Erythroblast (primary cell): ENCODE results near the gene SFRP5.
A peak's percentile ranks its signal among the peaks of the same experiment; 100 is the strongest.

Source experiments
- DNase-seq, 2 experiments: peaks; one replicate each; lab custom pipeline; 2025; lab: John Stamatoyannopoulos, UW
- GATA1 ChIP-seq: IDR thresholded peaks from 2 replicates; pipeline ENCODE4 v1.6.1; 2011; ENCODE audit warnings: low read depth, mild to moderate bottlenecking, control low read depth, low read length, moderate library complexity
- POLR2A ChIP-seq: IDR thresholded peaks from 2 replicates; pipeline ENCODE4 v1.6.1; 2011; ENCODE audit warnings: mild to moderate bottlenecking, low read length

SFRP5 gene

DNA sequence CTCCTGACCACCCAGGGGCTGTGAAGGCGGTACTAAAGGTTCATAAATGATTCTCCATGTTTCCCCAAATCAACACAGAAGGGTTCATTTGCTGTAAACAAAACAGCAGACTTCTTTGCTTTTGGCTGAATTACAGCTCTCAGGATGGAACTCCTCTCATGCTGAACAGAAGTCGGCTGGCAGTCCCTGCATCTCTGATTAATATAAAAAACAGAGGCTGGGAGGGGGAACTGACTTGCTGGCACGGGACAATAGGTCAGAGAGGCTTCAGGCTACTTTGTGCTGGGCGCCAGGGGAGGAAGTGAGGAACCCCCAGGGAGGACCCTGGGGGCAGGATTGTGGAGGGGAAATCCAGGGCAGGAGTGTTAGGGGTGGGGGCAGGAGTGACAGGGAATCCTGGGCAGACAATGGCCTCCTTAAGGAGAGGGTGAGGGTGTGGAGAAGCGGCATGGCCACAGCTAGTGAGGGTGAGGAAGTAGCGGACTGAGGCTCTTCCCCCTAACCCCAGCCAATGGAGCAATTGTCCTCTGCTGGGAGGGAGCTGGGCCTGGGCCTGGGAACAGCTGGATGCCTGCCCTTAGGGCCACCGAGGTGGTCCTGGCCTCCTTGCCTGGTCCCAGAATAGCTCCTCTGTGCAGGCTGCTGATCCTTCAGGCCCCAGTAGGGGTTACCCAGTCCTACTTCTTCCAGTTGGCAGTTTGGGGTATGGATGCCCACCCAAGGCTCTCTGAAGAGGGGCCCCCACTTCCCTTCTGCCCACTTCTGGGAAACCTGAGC lies 9.2 kb upstream of the SFRP5 start:
- no peak for DNase-seq
- TF ChIP-seq GATA1 (no peak), POLR2A (no peak)

DNA sequence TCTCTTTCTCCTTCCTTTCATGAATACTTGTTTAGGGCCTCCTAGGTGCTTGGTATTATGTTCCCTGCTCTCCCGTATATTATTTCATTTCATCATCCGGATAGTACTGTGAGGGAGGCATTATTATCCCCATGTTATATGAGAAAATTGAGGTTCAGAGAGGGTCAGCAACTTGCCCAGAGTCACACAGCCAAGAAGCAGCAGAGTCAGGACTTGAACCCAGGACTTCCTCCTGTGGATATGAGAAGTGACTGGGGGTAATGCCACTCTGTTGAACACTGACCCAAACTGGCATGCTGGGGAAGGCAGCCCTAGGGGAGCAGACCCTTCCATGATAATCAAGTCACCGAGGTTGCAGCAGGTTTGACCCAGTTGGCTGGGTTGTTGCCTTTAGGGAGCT lies 8.2 kb upstream of the SFRP5 start:
- DNase-seq, result no peak
- TF ChIP-seq GATA1, result no peak
- no peak for TF ChIP-seq POLR2A

DNA sequence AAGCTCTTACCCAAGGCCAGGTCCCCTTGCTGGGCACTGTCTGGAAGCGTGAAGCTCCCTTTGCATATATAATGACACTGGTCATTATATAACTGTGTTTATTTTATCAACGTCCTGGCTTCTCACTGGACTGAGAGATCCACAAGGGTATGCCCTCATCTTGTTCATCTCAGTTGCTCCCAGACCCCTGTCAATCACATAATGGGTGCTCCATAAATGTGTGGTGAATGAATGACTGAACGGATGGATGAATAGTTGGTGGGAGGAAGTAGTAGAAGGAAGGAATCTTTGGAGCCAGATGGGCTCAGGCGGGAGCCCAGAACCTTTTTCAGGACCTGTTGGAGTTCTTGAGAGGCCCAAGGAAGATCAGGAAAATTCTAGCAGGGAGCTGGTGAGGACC lies 7.7 kb upstream of the SFRP5 start:
- no peak for TF ChIP-seq POLR2A
- no peak for TF ChIP-seq GATA1
- DNase-seq, result no peak

DNA sequence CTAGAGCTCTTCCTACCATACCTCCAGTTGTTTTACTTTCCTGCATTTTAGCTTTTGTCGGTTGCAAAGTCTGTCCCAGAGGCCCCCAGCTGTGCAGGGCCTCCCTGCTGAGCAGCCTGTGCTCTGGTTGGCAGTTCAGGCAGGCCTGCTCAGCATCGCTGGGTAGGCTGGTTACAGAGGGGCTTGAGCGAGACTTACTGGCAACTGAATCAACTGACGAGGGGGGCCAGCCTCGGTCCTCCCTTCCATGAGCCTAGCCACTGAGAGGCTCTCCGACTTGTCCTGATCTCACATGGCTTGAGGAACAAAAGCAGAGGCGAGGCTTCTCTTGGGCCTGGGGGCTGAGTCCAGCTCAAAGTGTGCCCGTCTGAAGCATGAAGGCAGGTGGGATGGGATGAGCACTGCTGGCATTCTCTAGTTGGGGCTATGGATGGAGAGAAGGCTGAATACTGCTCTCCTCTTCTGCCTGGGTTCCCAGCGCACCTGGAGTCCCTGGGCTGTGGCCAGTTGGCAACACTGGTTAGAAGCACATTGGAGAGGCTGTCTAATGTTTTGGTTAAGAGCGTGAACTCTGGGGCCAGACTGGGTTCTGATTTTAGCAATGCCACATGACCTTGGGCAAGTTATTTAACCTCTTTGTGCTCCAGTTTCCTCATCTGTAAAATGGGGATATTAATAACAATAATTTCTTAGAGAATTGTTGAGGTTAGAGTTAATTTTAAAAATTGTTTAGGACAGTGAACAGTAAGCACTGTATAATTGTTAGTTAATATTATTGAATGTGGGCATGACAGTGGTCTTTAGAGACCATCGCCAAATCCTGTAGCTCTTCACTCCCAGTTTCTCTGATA lies 6.9 kb upstream of the SFRP5 start:
- TF ChIP-seq GATA1, result no peak
- no peak for TF ChIP-seq POLR2A
- no peak for DNase-seq

DNA sequence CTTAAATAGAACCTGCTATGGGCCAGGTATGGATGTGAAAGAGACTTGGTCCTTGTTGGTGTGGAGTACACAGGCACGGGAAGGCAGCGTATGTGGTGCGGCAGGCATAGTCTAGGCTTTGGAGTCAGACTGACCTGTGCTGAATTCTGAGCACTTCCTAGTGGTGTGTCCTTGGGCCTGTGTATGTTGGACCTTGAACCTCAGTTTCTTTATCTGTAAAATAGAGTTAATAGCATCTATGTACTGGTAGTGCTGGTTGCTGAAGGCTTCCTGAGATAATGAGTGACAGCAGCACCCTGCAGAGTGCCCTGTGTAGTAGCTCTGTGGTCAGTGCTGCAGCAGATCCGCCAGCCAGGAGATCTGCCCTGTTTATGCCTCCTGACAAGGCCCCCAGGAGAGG lies 5.3 kb upstream of the SFRP5 start:
- no peak for DNase-seq
- no peak for TF ChIP-seq POLR2A
- TF ChIP-seq GATA1, result no peak

DNA sequence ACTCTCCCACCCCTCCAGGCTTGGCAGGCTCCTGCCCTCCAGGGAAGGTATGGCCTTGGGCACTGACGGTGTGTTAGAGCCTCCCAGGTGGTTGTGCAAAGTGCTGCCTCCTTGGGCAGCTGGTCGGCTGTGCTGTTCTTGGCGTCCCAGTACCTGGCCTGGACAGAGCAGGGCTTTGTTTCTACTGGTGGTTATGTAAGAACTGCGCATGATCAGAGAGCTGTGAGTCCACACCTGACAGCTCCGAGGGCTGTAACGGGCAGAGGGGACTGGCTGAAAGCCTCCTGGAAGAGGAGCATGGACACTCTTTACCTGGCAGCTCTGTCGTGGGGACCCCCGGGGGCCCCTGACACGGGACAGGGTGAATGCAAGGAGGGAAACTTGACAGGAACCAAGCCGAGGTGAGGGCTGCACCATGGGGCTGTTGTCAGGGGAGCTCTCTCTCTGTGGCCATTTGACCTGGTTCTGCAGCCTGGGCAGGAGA lies 3.1 kb upstream of the SFRP5 start:
- TF ChIP-seq GATA1, result no peak
- TF ChIP-seq POLR2A, result no peak
- DNase-seq, result no peak

DNA sequence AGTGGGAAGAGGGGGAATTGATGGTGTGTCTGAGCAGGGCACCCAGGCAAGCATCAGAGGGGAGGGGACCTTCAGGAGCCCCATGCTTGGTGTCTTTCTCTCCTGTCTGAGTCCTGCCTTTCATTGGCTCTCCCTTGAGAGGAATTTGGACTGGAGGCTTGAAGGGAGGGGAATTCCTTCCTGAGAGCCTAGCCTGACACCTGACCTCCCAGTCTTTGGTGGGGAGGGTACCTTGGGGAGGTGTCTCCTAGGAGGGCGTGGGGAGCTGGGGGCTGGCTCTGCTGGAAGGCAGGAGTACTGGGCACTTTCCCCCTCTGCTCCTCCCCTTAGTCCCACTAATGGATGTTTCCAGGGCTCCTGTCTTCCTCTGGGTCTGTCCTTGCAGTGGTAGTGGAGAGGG lies 1.3 kb upstream of the SFRP5 start:
- DNase-seq, result no peak
- TF ChIP-seq POLR2A (no peak), GATA1 (no peak)

DNA sequence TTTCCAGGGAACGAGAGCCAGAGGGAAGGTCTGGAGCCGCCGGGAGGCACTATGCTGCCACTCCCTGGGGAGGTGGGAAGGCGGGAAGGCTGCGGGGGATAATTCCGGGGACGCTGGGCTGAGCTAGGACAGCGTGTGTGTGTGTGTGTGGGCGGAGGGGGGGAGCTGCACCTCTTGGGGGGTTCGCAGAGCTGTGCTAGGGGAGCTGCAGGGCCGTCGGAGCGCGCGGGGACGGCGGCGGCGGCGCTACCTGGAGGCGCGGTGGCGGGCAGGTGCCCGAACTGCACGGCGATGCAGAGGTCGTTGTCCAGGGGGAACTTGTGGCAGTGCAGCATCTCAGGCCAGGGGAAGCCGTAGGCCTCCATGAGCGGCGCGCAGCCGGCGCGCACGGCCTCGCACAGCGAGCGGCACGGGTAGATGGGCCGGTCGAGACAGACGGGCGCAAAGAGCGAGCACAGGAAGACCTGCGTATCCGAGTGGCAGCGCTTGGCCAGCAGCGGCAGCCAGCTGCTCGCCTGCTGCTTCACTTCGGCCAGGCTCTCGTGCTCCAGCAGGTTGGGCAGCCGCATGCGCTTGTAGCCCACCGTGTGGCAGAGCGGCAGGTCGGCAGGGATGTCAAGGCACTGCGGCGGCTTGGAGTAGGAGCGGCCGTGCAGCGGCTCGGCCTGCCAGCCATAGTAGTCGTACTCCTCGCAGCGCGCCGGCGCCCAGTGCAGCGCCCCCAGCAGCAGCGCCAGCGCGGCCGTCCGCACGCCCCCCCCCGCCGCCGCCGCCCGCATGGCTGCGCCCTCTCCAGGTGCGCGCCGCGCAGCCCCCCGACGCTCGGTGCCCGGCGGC lies 526 bp downstream of the SFRP5 start:
- peak; percentile 49 to 50 for DNase-seq
- no peak for TF ChIP-seq POLR2A
- no peak for TF ChIP-seq GATA1

DNA sequence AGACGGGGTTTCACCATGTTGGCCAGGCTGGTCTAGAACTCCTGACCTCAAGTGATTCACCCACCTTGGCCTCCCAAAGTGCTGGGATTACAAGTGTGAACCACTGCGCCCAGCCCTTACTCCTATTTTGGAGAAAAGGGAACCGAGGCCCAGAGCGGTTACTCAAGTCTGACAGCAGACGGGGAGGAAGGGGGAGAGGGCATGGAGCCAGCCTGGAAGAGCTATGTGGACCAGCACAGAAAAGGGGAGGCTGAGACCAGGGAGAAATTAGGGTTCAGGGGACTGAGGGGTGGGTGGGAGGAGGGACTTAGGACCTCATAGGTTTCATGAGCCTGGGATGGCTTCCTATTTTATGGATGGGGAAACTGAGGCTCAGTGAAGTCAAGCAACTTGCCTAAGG lies 1.5 kb downstream of the SFRP5 start:
- no peak for DNase-seq

DNA sequence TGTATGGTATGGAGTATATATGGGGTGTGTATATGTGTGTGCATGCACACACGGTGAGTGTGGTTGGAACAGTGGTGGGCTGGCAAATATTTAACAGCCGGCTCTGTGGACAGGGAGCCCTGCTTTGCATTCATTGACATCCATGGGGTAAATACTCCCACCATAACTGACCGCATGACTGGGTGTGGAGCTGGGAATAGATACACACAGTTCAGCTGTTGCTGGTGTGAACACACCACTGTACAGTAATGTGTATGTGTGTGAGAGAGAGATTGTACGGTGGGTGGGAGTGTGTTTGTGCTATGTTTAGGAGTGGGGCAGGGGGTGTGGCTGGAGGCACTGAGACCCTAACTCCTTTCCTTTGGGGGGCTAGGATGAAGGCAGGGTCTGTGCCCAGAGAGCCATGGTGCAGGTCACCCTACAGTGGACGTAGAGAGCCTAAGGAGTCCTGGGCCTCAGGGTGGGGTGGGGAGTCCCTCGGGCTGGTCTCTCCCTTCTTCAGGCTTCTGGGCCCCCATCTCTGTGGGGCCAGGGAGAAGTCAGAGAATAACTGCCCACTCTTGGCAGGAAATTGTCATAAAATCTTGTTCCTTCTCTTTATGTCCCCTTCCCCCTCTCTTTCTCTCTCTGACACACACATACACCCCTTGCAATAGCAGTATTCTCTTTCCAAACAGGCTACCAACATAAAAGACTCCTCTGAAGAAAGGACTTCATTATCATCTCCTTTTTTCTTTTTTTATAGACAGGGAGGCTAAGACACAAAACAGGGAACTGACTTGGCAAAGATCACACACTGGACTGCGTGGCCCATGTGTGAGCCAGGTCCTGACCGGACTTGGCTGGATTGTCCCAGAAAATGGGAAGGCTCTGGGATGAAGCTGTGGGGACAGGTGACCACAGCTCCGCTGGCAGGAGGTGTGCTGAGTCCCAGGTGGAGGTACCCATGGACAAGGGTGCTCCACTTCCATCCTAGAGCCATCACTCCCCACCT lies 3.2 kb downstream of the SFRP5 start:
- TF ChIP-seq POLR2A (no peak), GATA1 (no peak)

More for the DNA sequence above, 1.5 kb downstream of the SFRP5 start:
- TF ChIP-seq POLR2A, result no peak
- TF ChIP-seq GATA1, result no peak

DNA sequence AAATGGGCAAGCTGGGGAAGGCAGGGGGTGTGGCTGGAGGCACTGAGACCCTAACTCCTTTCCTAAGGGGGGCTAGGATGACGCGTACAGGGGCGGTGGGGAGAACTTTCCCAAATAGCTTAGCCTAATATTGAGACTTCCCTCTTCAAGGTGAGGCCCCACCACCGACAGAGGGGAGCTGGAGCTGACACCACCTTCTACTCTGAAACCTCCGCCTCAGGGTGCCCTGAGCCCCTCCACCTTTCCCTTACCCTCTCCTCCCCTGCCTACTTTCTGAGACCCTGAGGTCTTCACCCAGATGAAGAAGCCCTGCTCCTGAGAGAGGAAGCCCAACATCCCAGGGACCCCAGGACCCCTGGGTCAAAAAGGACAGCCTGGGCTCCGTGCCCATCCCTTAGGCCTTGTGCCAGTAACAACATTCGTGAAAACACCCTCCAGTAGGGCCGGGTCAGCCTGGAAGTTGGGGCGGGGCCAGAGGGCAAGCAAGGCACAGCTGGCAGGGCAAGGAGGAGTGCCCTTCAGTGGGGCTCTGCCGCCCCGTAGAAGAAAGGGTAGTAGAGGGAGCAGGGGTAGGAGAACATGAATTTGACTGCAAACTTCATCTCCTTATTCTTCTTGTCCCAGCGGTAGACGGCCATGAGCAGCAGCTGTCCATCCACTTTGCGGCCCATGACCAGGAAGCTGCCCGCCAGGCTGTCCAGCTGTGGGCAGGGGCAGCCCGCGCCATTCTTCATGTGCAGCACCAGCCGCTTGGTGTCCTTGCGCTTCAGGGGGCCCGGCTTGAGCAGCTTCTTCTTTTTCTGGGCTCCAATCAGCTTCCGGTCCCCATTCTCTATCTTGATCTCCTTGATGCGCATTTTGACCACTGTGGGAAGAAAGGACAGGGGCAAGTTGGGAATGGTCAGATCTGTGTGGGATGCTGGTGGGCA lies 4.5 kb downstream of the SFRP5 start:
- TF ChIP-seq POLR2A (no peak), GATA1 (no peak)
- no peak for DNase-seq

More for the DNA sequence above, 3.2 kb downstream of the SFRP5 start:
- no peak for DNase-seq
